ENCODE measurements around the gene KRTAP10-2.
A peak's percentile ranks its signal among the peaks of the same experiment; 100 is the strongest.

- TF ChIP-seq CTCF (IDR thresholded peaks at IDR 0.05; ENCODE audit: borderline replicate concordance, extremely low read depth, low read length, poor library complexity, severe bottlenecking) (peak; percentile 54), EZH2 (IDR thresholded peaks at IDR 0.05; ENCODE audit: borderline replicate concordance, low read depth, low read length, severe bottlenecking) (no peak)
Observed at GRCh38 chr21:44509539-44509938, 41.8 kb downstream of the KRTAP10-2 start.
